GM12878 (cell line): ENCODE measurements around the gene SUCO. TPM values are rescaled to one million over a fixed set of nuclear protein-coding genes. Genes with fewer than 3 reads are reported as not detected.

Experiments
- BMI1 ChIP-seq: fragments of 450-650 bp; IDR thresholded peaks from 2 replicates; pipeline ENCODE4 v1.6.1; 2016; ENCODE audit warnings: mild to moderate bottlenecking, moderate library complexity, borderline replicate concordance
- EGR1 ChIP-seq, 2 experiments: IDR thresholded peaks; 1 replicate in 1 of 2; 2 replicates in 1 of 2; pipeline ENCODE4 v1.6.1; 2011 to 2012; ENCODE audit warnings: low read depth in 2 of 2, low read length in 2 of 2, borderline replicate concordance in 1 of 2, mild to moderate bottlenecking in 1 of 2, moderate library complexity in 1 of 2
- FOS ChIP-seq: IDR thresholded peaks from 3 replicates; pipeline ENCODE4 v1.6.1; 2011; ENCODE audit warnings: borderline replicate concordance; ENCODE audit not compliant: insufficient read length; ENCODE audit errors: extremely low read depth
- IKZF2 ChIP-seq, 2 experiments: fragments of 450-650 bp; IDR thresholded peaks; 2 replicates each; pipeline ENCODE4 v1.6.1; 2017; ENCODE audit warnings: mild to moderate bottlenecking in 2 of 2, moderate library complexity in 2 of 2
- MYB ChIP-seq: fragments of 150-350 bp; IDR thresholded peaks from 2 replicates; pipeline ENCODE4 v1.6.1; 2014; ENCODE audit warnings: mild to moderate bottlenecking, low read depth, low read length, borderline replicate concordance
- NFYB ChIP-seq: IDR thresholded peaks from 2 replicates; pipeline ENCODE4 v1.6.1; 2011; ENCODE audit warnings: low read depth, mild to moderate bottlenecking, low read length, improper control_type of control experiment, moderate library complexity; ENCODE audit not compliant: insufficient read depth
- NR2C1 ChIP-seq: fragments of 450-650 bp; IDR thresholded peaks from 2 replicates; pipeline ENCODE4 v1.6.1; 2017; ENCODE audit warnings: antibody characterized with exemption, mild to moderate bottlenecking, moderate library complexity
- RELA ChIP-seq: fragments of 450-650 bp; IDR thresholded peaks from 2 replicates; pipeline ENCODE4 v1.8.0; 2014; ENCODE audit warnings: borderline replicate concordance; ENCODE audit not compliant: partially characterized antibody
- ZZZ3 ChIP-seq: IDR thresholded peaks from 2 replicates; pipeline ENCODE4 v1.6.1; 2011; ENCODE audit warnings: low read depth; ENCODE audit not compliant: control insufficient read depth, insufficient read length
- polyA plus RNA-seq, 11 experiments: library from polyadenylated mRNA; depleted of rRNA in 4 of 11; unstranded in 6 of 11; stranded (reverse) in 5 of 11; fragments of >200 nt; fragmentation: Nextera tagmentation in 4 of 11; fragmentation: Illumina TruSeq in 1 of 11; extraction: Ambion mirVana in 4 of 11; extraction: Trizol in 1 of 11; gene quantifications; 1 replicate in 1 of 11; 2 replicates in 10 of 11; pipeline versions ENCODE4 v1.2.1 to v1.2.3, GENCODE V29; 2011 to 2016; ENCODE audit warnings: inconsistent platforms in 2 of 11, missing spikeins in 2 of 11, low read depth in 1 of 11
- total RNA-seq, 4 experiments: library from RNA; depleted of rRNA in 3 of 4; stranded (reverse); fragments of >200 nt in 3 of 4; fragmentation: Illumina TruSeq in 1 of 4; extraction: Trizol in 1 of 4; gene quantifications; 2 replicates each; pipeline versions ENCODE4 v1.2.1 to v1.2.3, GENCODE V29; 2013 to 2021
- TF ChIP-seq, protein P1 (sequence below): fragments of 450-650 bp; IDR thresholded peaks from 2 replicates; pipeline ENCODE4 v1.6.1; 2017; ENCODE audit warnings: antibody characterized with exemption, mild to moderate bottlenecking, moderate library complexity
- TF ChIP-seq, protein P2 (sequence below): fragments of 450-650 bp; IDR thresholded peaks from 2 replicates; pipeline ENCODE4 v1.6.1; 2017; ENCODE audit warnings: mild to moderate bottlenecking, moderate library complexity
- TF ChIP-seq, protein P3 (sequence below): IDR thresholded peaks from 2 replicates; pipeline ENCODE4 v1.6.1; 2011; ENCODE audit warnings: mild to moderate bottlenecking, low read depth, low read length, moderate library complexity; ENCODE audit not compliant: insufficient replicate concordance
- TF ChIP-seq, protein P4 (sequence below): IDR thresholded peaks from 2 replicates; pipeline ENCODE4 v1.6.1; 2012; ENCODE audit warnings: improper control_type of control experiment, low read depth, low read length; ENCODE audit not compliant: insufficient replicate concordance

The SUCO gene
- total and polyA plus RNA-seq, 10 of the 15 experiments (the other 5 are each of a cell fraction or from before 2014, with no cell fraction given): 1.7 to 15.3 (median 8.4) TPM

DNA sequence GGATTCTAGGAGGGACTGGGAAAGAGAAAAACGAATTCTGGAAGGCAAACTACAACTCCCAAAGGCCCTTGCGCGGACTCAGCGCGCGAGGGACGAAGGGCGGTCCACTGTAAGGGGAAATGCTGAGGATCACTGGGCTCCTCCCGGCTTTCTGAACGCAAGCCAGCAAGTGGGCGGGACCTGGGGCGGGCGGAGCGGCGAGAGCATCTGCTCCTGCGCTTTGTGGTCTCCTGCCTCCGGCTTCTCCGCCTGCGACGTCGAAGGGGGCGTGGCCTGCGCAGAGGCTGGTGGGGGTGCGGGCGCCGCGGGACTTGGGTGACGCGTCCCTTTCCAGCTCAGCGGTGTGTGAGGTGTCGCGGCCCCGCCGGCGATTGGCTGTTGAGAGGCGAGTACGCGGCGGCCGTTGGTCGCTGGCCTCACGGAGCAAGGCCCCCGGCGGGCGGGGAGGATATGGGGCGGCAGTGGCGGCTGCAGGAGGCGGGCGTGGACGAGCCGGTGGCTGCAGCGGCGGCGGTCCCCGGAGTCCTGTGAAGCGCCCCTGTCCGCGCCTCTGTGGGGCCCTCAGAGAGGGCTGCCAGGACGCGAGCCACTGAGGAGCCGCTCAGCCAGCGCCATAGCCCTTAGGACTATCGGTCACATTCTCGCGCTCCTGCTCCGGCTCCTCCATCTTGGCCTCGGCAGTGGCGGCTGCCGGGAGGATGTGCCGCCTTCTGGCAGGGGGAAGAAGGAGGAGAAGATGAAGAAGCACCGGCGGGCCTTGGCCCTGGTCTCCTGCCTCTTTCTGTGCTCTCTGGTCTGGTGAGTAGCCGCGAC is at the start of gene SUCO (continued):
- TF ChIP-seq, protein P1, sequence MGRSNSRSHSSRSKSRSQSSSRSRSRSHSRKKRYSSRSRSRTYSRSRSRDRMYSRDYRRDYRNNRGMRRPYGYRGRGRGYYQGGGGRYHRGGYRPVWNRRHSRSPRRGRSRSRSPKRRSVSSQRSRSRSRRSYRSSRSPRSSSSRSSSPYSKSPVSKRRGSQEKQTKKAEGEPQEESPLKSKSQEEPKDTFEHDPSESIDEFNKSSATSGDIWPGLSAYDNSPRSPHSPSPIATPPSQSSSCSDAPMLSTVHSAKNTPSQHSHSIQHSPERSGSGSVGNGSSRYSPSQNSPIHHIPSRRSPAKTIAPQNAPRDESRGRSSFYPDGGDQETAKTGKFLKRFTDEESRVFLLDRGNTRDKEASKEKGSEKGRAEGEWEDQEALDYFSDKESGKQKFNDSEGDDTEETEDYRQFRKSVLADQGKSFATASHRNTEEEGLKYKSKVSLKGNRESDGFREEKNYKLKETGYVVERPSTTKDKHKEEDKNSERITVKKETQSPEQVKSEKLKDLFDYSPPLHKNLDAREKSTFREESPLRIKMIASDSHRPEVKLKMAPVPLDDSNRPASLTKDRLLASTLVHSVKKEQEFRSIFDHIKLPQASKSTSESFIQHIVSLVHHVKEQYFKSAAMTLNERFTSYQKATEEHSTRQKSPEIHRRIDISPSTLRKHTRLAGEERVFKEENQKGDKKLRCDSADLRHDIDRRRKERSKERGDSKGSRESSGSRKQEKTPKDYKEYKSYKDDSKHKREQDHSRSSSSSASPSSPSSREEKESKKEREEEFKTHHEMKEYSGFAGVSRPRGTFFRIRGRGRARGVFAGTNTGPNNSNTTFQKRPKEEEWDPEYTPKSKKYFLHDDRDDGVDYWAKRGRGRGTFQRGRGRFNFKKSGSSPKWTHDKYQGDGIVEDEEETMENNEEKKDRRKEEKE: no peak
- TF ChIP-seq ZZZ3 (no peak), IKZF2 (IDR thresholded peaks at IDR 0.05) (peak in 1 of 2 experiments; percentile 18; a peak in 2 of 4 replicates), NR2C1 (no peak), NFYB (peak; percentile 58; the same call in 1 of the 2 replicates), RELA (peak; percentile 8), BMI1 (no peak), EGR1 (IDR thresholded peaks at IDR 0.05; ENCODE audit: borderline replicate concordance in 1 of 2, low read depth in 2 of 2, low read length in 2 of 2) (peak in 1 of 2 experiments; percentile 29; a peak in 1 of 3 replicates), FOS (no peak), MYB (no peak)
- TF ChIP-seq, protein P2, sequence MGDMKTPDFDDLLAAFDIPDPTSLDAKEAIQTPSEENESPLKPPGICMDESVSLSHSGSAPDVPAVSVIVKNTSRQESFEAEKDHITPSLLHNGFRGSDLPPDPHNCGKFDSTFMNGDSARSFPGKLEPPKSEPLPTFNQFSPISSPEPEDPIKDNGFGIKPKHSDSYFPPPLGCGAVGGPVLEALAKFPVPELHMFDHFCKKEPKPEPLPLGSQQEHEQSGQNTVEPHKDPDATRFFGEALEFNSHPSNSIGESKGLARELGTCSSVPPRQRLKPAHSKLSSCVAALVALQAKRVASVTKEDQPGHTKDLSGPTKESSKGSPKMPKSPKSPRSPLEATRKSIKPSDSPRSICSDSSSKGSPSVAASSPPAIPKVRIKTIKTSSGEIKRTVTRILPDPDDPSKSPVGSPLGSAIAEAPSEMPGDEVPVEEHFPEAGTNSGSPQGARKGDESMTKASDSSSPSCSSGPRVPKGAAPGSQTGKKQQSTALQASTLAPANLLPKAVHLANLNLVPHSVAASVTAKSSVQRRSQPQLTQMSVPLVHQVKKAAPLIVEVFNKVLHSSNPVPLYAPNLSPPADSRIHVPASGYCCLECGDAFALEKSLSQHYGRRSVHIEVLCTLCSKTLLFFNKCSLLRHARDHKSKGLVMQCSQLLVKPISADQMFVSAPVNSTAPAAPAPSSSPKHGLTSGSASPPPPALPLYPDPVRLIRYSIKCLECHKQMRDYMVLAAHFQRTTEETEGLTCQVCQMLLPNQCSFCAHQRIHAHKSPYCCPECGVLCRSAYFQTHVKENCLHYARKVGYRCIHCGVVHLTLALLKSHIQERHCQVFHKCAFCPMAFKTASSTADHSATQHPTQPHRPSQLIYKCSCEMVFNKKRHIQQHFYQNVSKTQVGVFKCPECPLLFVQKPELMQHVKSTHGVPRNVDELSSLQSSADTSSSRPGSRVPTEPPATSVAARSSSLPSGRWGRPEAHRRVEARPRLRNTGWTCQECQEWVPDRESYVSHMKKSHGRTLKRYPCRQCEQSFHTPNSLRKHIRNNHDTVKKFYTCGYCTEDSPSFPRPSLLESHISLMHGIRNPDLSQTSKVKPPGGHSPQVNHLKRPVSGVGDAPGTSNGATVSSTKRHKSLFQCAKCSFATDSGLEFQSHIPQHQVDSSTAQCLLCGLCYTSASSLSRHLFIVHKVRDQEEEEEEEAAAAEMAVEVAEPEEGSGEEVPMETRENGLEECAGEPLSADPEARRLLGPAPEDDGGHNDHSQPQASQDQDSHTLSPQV: no peak
- TF ChIP-seq, protein P3, sequence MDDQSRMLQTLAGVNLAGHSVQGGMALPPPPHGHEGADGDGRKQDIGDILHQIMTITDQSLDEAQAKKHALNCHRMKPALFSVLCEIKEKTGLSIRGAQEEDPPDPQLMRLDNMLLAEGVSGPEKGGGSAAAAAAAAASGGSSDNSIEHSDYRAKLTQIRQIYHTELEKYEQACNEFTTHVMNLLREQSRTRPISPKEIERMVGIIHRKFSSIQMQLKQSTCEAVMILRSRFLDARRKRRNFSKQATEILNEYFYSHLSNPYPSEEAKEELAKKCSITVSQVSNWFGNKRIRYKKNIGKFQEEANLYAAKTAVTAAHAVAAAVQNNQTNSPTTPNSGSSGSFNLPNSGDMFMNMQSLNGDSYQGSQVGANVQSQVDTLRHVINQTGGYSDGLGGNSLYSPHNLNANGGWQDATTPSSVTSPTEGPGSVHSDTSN: no peak
- TF ChIP-seq, protein P4, sequence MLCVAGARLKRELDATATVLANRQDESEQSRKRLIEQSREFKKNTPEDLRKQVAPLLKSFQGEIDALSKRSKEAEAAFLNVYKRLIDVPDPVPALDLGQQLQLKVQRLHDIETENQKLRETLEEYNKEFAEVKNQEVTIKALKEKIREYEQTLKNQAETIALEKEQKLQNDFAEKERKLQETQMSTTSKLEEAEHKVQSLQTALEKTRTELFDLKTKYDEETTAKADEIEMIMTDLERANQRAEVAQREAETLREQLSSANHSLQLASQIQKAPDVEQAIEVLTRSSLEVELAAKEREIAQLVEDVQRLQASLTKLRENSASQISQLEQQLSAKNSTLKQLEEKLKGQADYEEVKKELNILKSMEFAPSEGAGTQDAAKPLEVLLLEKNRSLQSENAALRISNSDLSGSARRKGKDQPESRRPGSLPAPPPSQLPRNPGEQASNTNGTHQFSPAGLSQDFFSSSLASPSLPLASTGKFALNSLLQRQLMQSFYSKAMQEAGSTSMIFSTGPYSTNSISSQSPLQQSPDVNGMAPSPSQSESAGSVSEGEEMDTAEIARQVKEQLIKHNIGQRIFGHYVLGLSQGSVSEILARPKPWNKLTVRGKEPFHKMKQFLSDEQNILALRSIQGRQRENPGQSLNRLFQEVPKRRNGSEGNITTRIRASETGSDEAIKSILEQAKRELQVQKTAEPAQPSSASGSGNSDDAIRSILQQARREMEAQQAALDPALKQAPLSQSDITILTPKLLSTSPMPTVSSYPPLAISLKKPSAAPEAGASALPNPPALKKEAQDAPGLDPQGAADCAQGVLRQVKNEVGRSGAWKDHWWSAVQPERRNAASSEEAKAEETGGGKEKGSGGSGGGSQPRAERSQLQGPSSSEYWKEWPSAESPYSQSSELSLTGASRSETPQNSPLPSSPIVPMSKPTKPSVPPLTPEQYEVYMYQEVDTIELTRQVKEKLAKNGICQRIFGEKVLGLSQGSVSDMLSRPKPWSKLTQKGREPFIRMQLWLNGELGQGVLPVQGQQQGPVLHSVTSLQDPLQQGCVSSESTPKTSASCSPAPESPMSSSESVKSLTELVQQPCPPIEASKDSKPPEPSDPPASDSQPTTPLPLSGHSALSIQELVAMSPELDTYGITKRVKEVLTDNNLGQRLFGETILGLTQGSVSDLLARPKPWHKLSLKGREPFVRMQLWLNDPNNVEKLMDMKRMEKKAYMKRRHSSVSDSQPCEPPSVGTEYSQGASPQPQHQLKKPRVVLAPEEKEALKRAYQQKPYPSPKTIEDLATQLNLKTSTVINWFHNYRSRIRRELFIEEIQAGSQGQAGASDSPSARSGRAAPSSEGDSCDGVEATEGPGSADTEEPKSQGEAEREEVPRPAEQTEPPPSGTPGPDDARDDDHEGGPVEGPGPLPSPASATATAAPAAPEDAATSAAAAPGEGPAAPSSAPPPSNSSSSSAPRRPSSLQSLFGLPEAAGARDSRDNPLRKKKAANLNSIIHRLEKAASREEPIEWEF: no peak
